Stimulated activated naive CD8-positive, alpha-beta T cell treated with anti-CD3 and anti-CD28 coated beads, Interleukin-15, Interleukin-2, amounts not matched to agents 100 U/mL and 50 U/mL, for 24 hours (primary cell): Measurements from ENCODE around the gene CGA.
"Not testable (repeated sequence)": the region's sequence is repeated elsewhere in the genome, so short reads cannot be mapped to it uniquely, and the experiment has no call there.

Source experiments
- ATAC-seq: fragments of 150-1000 bp; cut with Tn5 transposase; one replicate; pipeline ENCODE4 v1.10.0; 2021
- DNase-seq: peaks from one replicate; pipeline ENCODE4 v3.0.0; 2021

Gene CGA

DNA sequence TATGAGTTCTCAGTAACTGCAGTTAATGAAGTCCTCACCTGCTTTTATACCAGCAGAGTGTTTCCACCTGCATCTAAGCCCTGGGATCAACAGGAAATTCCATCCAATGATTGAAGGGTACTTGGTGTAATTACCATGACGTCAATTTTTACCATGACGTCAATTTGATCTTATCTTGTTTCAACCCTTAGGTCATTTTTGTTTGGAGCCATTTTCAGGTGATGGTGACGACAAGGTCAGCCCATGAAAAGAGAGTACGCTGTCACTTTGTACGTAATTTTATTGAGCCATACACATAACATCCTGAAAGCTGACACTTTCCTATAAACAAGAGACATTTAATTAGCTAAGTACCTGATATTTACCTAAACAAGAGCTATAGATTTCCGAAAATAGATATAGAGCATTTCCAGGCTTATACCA is at the start of gene CGA:
Gene CGA, minus strand, starts transcription at position 20 of the 423 bp plus-strand sequence. CDS start 6,906 bp downstream, outside the sequence.
- no peak for ATAC-seq
- DNase-seq, result no peak

- ATAC-seq, DNase-seq: not testable (repeated sequence)
These were observed 45.0 kb upstream of the CGA start for GRCh38 chr6:87139927-87140326.

DNA sequence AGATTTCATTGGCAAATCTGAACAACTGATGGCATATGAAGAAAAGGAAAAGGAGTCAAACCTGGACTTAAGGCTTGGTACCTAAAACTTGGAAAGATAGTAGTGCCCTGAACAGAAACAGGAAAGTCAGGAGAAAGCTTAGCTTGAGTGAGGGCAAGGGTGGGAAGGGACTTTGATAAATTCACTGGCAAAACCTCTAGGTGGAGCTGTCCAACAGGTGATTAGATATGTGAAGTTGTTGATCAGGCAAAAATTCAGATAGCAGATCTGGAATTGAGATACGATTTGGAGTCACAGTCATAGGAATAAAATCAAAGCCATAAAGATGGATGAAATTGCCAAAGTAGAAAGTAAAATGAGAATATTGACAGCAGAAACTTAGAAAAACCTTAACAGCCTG is 44.3 kb upstream of the CGA start:
- ATAC-seq, result peak; percentile 65

DNA sequence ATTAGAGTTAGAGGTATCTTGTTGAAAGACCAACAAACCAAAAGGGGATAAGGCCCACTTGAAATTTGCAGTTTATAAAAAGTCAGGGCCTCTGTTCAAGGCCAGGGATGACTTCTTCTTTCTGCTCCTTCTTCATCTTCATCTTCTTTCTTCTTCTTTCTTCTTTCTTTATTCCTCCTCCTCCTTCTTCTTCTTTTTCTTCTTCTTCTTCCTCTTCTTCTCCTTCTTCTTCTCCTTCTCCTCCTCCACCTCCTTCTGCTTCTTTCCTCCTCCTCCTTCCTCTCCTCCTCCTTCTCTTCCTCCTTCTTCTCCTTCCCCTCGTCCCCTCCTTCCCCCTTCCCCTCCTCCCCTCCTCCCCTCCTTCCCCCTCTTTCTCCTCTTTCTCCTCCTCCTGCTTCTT is 42.1 kb upstream of the CGA start:
- DNase-seq (no peak), ATAC-seq (no peak)

More for the DNA sequence above, 44.3 kb upstream of the CGA start:
- peak; percentile 32 for DNase-seq

GRCh38 chr6:87127737-87128136 is 32.8 kb upstream of the CGA start:
- DNase-seq (no peak), ATAC-seq (no peak)

- no peak for DNase-seq
- ATAC-seq, result no peak
These were observed 31.6 kb upstream of the CGA start for GRCh38 chr6:87126501-87126900.

DNA sequence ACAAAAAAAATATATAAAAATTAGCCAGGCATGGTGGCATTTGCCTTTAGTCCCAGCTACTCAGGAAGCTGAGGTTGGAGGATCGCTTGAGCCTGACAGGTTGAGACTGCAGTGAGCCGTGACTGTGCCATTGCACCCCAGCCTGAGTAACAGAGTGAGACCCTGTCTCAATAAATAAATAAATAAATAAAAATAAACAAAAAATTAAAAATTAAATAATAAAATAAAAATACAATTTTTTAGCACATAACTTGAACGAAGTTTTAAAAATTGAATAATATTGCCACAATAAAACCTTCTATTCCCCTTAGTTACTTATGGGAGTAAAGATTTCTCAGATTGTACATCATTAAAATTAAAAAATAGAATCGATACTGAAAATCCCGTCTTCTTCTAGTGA is 29.2 kb upstream of the CGA start:
- DNase-seq (no peak), ATAC-seq (no peak)

DNA sequence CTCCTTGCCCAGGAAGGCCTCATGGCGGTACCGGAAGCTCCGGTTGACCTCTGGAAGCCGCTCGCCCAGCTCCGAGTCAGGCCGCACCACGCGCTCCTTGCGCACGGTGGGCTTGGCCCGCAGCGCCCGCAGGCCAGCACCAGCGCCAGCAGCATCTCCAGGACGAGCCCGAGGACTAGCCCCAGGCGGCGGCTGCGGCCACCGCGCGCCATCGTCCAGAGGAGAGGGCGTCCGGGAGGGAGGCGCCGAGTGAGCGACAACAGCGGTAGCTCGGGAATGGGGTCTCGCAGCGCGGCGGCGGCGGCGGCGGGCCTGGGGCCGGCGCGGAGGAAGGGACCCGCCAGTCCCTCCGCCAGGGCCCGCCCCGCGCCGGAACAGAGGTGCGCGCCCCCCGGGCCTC is 27.6 kb upstream of the CGA start:
- no peak for DNase-seq
- no peak for ATAC-seq

DNA sequence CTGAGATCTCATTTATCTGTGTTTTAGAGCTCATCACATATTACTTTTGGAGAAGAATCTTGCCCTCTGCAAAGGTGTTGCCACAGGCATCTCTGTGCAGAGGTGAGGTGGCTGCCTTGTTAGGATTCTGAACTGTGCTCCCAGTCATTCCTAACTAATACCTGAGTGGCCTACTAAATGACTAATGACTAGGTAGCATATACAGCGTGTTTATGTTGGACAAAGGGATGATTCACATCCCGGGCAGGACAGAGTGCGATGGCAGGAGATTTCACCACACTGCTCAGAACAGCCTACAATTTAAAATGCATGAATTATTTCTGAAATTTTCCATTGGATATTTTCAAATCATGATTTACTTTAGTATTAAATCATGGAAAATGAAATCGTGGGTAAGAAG is 23.1 kb upstream of the CGA start:
- no peak for DNase-seq
- no peak for ATAC-seq

GRCh38 chr6:87116922-87117321 is 22.0 kb upstream of the CGA start:
- no peak for ATAC-seq

GRCh38 chr6:87115402-87116135 is 20.7 kb upstream of the CGA start:
- DNase-seq (no peak), ATAC-seq (peak; percentile 92)

More at GRCh38 chr6:87116922-87117321, 22.0 kb upstream of the CGA start:
- no peak for DNase-seq

DNA sequence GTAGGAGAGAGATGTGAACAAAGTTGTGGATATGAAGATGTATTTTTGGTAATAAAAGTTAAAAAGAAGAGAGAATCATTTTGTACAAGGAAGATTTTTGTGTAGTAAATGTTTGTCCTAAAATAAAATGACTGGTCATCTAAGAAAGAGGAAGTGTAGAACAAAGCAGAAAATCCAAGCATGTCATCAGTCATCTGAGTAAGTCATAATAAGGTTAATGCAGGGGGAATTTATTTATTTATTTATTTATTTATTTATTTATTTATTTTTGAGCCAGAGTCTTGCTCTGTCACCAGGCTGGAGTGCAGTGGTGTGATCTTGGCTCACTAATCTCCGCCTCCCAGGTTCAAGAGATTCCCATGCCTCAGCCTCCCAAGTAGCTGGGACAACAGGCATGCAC is 15.7 kb upstream of the CGA start:
- ATAC-seq, result no peak
- no peak for DNase-seq

- no peak for ATAC-seq
- no peak for DNase-seq
These were observed 10.9 kb upstream of the CGA start for GRCh38 chr6:87105823-87106222.

GRCh38 chr6:87104667-87105066 is 9.8 kb upstream of the CGA start:
- peak; percentile 74 for ATAC-seq

GRCh38 chr6:87103977-87104601 is 9.2 kb upstream of the CGA start:
- no peak for DNase-seq
- ATAC-seq, result peak; percentile 55

More at GRCh38 chr6:87104667-87105066, 9.8 kb upstream of the CGA start:
- DNase-seq, result peak; percentile 16

DNA sequence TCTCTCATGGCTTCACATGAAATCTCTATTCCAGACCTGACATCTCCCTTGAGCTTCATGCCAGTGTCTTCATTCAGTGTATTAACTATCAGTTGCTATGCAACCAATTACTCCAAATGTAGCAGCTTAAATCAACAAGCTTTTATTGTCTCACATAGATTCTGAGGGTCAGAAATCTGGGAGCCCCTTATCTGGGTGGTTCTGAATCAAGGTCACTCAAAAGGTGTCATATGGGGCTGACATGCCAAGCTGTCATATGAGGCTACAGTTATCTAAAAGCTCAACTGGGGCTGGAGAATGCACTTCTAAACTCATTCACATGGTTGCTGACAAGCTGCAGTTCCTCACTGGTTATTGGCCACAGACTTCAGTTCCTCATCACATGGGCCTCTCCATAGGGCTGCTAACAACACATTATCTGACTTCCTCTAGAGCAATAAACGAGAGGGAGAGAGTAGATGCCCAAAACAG is 7.3 kb upstream of the CGA start:
- ATAC-seq, result no peak
- no peak for DNase-seq

DNA sequence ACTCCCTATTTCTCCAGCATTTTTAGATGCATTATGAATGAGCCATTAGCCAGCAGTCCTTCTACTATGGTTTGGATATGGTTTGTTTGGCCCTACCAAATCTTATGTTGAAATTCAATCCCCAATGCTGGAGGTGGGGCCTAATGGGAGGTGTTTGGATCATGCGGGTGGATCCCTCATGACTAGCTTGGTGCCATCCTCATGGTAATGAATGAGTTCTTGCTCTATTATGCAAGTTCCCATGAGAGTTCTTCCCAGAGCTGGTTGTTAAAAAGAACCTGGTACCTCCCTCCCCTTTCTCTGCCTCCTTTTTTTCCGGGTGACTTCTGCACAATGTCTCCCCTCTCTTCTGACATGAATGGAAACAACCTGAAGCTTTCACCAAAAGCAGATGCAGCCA is 6.2 kb upstream of the CGA start:
- DNase-seq (no peak), ATAC-seq (no peak)

DNA sequence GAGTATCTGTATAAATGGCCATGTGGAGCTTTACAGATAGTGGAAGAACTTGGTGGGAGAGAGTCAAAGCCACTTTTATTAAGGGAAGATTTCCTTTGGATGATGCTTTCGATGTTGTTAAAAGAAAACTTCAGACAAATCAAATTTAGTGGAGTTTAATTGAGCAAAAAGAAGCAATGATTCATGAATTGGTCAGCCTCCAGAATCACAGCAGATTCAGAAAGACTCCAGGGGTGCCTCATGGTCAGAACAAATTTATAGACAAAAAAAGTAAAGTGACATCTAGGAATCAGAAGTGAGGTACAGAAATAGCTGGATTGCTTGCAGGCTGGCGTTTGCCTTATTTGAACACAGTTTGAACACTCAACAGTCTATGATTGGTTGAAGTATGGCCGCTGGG is 5.3 kb upstream of the CGA start:
- no peak for DNase-seq
- ATAC-seq, result no peak

- no peak for ATAC-seq
- DNase-seq, result no peak
These were observed 4.6 kb upstream of the CGA start for GRCh38 chr6:87099472-87099871.

GRCh38 chr6:87094576-87094975 is 330 bp downstream of the CGA start:
- DNase-seq, result no peak

DNA sequence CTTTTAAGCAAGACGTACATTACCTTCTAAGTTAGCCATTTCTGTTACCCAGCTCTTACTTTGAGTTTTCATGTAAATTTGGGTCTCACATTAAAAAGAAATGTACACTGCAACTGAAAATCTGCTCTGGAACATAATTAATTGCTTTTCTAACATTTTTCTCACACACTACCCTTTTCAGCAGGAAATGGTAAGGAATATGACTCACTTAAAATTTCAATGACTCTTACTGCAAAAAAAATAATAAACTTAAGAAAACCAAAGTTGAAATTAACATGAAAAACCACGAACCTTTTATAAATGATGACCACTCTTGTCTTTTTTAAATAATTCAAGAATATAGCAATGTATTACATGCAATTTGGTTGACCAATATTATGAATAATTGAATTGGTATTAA is 1.3 kb downstream of the CGA start:
- DNase-seq (no peak), ATAC-seq (no peak)

More at GRCh38 chr6:87094576-87094975, 330 bp downstream of the CGA start:
- ATAC-seq, result no peak

DNA sequence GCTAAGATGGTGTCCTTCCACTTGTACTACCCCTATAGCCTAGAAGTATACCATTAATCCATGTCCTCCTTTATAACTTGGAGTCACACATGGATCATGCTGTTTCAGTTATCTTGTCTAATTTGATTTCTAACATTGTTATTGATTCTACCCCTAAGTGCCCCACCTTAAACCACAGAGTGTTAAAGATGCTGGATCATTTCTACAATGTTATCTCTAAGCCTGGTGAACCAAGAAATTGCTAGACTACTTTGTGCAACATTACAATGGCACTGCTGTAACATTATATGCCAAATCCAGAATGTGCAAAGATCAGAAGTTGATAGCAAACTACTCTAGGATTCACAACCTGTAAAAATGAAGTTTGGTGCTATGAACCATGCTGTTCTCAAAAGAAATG is 1.7 kb downstream of the CGA start:
- DNase-seq, result no peak
- ATAC-seq, result no peak

GRCh38 chr6:87092435-87092834 is 2.5 kb downstream of the CGA start:
- ATAC-seq, result no peak

GRCh38 chr6:87089135-87089534 is 5.8 kb downstream of the CGA start:
- ATAC-seq, result no peak

More at GRCh38 chr6:87092435-87092834, 2.5 kb downstream of the CGA start:
- DNase-seq, result no peak

More at GRCh38 chr6:87089135-87089534, 5.8 kb downstream of the CGA start:
- no peak for DNase-seq
